Heart left ventricle (tissue), 13 donors: Measurements from ENCODE around the gene FTL.

ENCODE experiments used
- POLR2A ChIP-seq, 2 donors: fragments of 450-650 bp; IDR thresholded peaks; one replicate each; pipeline ENCODE4 v1.6.1; 2017; ENCODE audit warnings: antibody characterized with exemption in 2 of 2, mild to moderate bottlenecking in 2 of 2, moderate library complexity in 2 of 2
- TF ChIP-seq, protein P1 (sequence below), 12 donors: fragments of 200-600 bp; sonication (generic) in 4 of 12; IDR thresholded peaks; one replicate each; pipeline versions ENCODE4 v1.5.0 to v1.8.0; 2018 to 2022; ENCODE audit warnings: antibody characterized with exemption in 12 of 12, mild to moderate bottlenecking in 5 of 12
- donor health status: ischemic (EF 13 %, LVEDD 7.1; RV severe dilation, severe dysfunction).
- donor health status: DM: no; HTN: yes; CAD: no.
- donor health status: DM: no; HTN: no; CAD: no.
- donor health status: ischemic (EF 25% LVEDD 6.9; RV normal size, moderate dysfunction).
- donor health status: ischemic (EF 25% LVEDD 5.7; RV mildly dilated, moderate dysfunction).
- donor health status: ischemic (EF 35%, LVEDD 5.7; RV mildly dilated, moderate dysfunction).
- donor health status: nonischemic (EF 11% LVEDD 7.7; RV severe dilation, severe dysfunction).
- donor health status: DM: yes; HTN: yes; CAD: no.
- donor health status: PGD.
- donor health status: ischemic (EF 29% LVEDD 5.4; RV normal size, mild dysfunction).
- donor health status: nonischemic (EF 23%, LVEDD 6.1; RV moderate dilation, normal function).

GRCh38 chr19:48966541-48967345, 1.6 kb downstream of the FTL start:
- TF ChIP-seq, protein P1, sequence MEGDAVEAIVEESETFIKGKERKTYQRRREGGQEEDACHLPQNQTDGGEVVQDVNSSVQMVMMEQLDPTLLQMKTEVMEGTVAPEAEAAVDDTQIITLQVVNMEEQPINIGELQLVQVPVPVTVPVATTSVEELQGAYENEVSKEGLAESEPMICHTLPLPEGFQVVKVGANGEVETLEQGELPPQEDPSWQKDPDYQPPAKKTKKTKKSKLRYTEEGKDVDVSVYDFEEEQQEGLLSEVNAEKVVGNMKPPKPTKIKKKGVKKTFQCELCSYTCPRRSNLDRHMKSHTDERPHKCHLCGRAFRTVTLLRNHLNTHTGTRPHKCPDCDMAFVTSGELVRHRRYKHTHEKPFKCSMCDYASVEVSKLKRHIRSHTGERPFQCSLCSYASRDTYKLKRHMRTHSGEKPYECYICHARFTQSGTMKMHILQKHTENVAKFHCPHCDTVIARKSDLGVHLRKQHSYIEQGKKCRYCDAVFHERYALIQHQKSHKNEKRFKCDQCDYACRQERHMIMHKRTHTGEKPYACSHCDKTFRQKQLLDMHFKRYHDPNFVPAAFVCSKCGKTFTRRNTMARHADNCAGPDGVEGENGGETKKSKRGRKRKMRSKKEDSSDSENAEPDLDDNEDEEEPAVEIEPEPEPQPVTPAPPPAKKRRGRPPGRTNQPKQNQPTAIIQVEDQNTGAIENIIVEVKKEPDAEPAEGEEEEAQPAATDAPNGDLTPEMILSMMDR (IDR thresholded peaks at IDR 0.05), result no peak
- no peak for TF ChIP-seq POLR2A (IDR thresholded peaks at IDR 0.05)
